ENCODE measurements around the gene RHOV.
A peak's percentile ranks its signal among the peaks of the same experiment; 100 is the strongest.

Gene RHOV, protein sequence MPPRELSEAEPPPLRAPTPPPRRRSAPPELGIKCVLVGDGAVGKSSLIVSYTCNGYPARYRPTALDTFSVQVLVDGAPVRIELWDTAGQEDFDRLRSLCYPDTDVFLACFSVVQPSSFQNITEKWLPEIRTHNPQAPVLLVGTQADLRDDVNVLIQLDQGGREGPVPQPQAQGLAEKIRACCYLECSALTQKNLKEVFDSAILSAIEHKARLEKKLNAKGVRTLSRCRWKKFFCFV
- 0.88 to 1.9 reads per million in 2 donors for total RNA-seq

DNA sequence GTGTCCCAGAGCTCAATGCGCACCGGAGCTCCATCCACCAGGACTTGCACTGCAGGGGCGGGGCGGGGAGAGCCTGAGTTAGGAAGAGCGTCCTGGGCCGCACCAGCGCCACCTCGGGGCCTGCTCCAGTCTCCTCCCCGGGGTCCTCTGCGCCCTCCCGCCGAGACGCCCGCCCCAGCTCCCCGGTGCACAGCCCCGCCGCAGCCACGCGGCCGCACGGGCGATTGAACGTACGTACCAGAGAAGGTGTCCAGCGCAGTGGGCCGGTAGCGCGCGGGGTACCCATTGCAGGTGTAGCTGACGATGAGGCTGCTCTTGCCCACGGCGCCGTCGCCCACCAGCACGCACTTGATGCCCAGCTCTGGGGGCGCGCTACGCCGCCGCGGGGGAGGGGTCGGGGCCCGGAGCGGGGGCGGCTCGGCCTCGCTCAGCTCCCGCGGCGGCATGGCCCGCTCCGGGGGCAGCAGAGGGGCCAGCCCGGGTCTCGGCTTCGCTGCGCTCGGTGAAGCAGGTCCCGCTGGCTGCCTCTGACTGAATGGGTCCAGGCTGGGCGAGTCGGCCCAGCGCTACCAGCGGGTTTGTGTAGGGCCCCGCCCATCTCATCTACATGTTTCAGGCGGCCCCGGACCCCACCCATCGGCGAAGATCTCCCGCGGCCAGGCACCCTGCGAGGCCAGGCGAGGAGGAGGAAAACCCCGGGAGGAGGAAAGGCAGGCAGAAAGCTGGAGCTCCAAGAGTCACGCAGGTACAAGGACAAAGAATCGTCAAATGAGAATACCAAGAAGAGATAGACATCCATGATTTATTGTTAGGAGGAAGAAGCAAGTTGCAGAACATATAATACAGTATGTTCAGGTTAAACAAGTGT, at the start of gene RHOV:
RHOV (minus strand) TSS at position 541 of the 868 bp plus-strand sequence; CDS start at position 446, 95 bp downstream.
- DNase-seq, result peak; percentile 25 to 47 (median 34)

GRCh38 chr15:40923551-40923950, 49.5 kb upstream of the RHOV start:
- DNase-seq, result no peak

DNA sequence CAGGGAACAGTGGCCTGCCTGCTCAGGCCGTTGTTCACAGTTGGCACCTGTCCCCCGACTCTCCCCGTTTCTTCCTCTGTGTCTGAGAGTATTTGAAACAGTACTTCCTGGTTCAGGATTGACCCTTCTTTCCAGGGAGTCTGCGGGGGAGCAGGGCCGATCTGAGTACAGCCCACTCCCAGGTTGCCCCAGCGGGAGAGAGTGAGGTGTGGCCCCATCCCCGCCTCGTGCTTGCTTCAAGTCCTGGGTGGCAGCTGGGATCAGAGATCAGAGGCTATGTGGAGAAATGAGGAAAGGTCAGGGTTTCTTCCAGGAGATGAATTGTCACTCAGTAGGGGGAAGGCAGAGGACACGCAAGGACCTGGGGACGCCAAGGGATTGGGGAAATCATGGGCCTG, 48.6 kb upstream of the RHOV start:
- no peak for DNase-seq

DNA sequence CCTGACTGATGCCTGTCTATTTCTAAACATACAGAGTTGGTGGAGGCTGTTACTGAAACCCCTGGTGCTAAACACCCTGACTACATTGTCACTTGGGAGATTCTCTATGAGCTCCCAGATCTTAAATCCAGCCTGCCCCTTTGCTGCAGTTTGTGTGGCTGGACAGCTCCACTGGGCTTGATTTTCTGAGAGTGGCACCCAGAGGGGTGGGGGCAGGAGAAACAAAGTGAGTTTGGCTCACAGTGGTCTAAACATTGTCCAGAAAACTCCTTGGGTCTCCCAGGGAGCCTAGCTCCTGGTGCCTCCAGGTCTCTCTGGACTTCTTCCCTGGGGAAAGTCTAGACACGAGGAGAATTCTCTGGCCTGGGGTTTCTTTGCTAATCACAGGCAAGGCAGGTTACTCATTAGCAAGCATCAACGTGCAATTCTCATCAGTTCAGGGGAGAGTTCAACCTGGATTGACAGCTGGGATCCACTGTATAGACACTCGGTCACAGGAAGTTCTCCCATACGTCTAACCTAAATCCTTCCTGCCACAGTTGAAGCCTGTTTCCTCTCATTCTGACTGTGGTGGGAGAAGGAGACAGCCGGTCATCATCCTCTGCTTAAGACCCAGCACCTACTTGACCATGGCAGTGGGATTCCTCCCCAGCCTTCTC, 48.0 kb upstream of the RHOV start:
- no peak for DNase-seq

- DNase-seq, result no peak
Observed at GRCh38 chr15:40918799-40919392, 44.9 kb upstream of the RHOV start.

GRCh38 chr15:40918146-40918798, 44.2 kb upstream of the RHOV start:
- DNase-seq, result no peak

DNA sequence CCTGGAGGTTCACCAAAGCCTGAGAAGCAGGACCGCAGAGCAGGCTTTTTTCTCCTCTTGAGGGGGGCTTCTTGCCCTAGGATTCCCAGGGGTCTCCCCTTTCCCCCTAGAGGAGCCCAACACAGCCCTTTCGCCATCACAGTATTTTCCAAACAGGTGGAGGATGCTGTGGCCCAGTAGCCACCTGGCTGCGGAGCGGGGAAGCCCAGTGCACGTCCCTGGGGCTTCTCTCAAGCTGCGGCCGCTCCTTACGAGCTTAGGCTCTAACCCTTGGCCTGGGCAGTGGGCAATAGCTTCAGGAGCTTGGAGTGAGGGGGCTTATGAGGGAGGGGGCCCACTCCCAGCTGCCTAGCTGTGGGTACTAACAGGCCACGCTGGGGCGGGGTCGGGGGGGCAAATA, 43.6 kb upstream of the RHOV start:
- DNase-seq, result no peak

GRCh38 chr15:40915679-40916078, 41.6 kb upstream of the RHOV start:
- DNase-seq, result no peak

- DNase-seq, result no peak
Observed at GRCh38 chr15:40915116-40915661, 41.2 kb upstream of the RHOV start.

DNA sequence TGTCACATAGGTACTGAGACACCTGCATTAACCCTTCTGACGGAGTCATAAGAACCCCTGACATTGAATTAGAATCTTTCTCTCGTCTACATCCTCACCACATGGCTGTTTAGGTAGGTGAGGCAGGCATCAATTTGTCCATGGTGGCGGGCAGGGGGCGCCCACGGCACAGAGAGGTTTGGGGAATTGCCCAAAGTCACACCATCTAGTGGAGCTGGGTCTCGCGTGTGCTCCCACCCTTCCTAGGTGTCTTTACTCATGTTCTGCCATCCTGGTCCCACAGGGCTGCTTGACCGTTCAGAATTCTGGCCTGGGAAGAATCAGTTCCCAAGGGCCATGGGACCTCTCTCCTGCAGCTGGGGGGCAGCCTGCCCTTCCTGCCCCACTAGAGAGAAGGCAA, 40.5 kb upstream of the RHOV start:
- DNase-seq, result no peak

DNA sequence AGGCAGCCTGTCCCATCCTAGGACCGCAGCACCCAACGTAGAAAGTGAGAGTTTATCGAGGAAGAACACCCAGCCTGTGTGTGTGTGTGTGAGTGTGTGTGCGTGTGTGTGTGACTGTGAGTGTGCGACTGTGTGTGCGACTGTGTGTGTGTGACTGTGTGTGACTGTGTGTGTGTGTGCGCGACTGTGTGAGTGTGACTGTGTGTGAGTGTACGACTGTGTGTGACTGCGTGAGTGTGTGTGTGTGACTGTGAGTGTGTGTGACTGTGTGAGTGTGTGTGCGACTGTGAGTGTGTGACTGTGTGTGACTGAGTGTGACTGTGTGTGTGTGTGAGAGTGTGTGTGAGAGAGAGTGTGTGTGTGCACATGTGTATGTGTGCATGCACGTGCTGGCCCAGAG, 40.0 kb upstream of the RHOV start:
- DNase-seq, result no peak

DNA sequence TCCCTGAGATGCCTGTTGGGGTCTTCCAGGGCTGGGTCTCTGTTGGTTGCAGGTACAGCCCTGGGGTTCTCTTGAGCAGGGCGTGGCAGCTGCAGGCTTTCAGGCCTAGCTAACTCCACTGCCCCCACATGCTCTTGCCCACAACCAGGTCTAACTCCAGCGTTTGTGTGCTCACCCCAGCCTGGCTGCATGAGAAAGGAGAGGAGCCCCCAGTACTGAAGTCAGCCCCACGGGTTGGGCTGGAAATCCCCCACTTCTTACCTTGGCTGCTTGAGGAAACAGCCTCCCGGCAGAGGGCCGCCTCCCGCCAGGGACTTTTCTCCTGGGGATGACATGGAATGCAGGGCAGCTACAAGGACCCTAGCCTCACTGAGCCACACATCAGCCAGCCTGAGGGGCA, 38.4 kb upstream of the RHOV start:
- DNase-seq, result no peak

DNA sequence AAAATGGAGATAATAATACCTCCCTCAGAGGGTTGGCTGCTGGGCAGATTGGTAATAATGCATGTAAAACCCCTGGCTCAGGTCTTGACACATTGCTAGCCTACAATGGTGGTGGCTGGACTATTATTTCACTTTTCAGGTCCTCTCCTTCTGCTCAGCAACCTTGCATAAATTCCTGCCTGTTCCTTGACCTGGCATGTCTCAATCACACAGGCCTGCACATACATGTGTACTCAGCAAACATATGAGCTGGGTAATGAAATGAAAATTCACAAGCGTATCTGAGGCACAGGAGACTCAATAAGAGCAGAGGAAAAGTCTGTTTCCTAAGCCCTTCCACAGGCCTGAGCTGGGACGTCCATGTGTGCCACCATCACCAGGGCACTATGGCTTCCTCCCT, 37.7 kb upstream of the RHOV start:
- no peak for DNase-seq

GRCh38 chr15:40911141-40911540, 37.1 kb upstream of the RHOV start:
- DNase-seq, result no peak

DNA sequence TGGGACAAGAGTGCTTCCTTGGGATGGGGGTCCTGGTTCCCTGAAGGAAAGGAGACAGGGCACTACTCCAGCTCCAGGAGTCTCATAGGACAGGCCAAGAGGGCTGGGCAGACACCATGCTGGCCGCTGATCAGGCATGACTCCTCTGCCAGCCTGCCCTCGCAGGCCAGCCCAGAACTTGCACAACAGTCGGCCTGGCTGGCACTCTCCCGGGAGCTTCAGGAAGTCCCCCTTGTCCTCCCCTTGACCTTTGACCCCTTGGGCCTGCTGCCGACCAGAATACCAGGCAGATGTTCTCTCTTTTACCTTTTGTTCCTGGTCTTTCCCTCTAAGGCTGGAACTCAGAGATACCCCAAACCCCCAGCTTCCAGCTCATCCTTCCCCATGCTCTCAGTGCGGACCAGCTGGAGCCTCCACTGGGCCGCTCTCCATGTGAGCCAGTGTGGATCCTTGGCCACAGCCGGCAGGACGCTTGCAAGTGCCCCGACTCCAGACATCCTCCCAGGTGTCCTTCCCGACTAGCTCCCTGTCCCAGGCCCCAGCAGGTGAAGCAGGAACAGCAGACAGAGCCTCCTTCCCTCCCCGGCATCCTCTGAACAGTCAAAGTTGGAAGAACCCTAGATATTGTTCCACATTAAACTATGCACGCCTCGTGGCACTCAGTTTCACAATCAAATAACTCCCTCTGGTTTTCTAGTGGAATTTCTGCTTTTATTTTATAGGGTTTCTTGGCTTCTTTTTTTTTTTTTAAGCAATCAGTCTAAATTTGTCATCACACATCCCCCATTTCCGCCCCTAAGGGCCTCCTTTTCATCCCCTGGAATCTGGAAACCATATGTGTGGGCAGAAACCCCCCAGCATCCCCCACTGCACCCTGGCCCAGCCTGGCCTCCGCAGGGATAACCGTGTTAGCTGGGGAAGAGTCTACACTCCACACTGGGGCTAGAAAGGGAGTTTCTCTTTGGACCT, 35.9 kb upstream of the RHOV start:
- no peak for DNase-seq

GRCh38 chr15:40908095-40908494, 34.1 kb upstream of the RHOV start:
- no peak for DNase-seq

DNA sequence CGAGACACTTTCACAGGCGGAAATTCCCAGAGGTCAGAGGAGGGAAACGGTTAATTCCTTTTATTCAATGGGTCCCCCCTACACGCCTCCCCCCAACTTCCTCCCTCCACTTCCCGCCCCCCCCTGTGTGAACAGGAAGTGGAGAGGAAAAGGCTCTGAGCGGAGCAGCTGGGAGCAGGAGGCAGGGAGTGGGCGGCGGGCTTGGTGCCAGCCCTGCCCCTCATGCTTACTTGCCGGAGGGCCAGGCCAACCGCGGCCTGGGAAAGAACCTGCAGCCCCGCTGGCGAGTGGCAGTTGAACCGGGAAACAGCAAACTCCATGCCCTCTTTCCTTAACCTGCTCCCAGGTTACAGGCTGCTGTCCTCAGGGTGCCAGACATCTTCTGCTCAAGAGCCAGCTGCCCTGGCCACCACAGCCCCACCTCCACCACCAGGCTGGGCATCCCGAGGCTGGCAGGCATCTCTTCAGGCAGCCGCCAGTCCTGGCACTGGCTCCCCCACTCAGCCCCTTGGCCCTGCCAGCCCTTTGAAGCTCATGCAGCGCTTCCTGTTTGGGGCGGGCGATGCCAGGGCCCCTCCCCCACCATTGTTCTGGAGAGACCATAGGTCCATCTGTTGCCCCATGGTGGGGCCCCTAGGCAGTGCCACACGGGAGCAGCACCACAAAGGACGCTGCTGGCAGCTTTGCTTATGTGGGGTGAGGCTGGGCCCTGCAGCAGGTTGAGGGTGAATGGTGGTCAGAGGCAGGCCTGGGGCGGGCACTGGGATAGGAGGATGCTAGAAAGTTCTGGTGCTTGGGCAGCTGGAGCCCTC, 33.2 kb upstream of the RHOV start:
- peak in 3 of 5 experiments; percentile 46 to 86 (median 49) for DNase-seq

DNA sequence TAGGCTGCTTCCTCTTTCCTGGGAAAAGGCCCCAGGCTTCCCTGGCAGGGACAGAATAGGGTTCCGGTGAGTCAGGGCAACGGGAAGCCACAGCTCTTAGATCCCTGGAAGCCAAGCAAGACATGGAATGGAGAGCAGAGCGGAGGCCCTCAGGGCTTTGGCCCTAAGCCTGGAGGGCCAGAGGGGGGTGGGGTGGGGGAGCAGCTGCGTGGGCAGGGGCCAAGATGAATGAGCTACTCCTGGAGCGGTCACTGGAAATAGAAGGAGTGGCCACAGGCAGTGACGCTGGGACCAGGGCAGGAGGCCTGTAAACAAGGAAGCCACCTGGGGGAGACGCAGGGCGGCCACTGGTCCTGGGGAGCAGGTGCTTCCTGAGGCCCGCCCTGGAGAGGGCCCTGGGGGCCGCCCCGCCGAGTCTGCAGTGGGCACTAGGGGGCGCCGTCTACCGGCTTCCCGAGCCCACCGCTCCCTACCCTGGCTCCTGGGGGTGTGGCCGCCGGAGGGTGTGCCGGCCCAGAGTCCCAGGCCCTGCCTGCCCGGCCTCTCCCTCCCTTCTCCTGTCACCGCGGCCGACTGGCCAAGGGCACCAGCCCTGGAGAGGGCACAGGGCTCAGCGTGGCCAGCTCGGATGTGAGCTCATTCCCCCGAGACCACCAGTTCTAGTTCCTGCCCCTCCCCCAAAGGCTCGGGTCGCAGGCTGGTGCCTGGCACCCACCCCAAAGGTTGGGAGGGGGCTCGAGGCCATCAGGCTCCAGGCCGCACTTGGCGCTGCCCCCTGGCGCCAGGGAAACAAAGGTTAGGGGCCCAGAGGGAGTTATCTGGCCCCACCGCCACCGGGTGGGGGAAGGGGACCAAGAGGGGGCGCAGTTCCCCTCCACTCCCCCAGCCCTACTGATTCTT, 32.3 kb upstream of the RHOV start:
- DNase-seq, result peak; percentile 59 to 75 (median 67)

- DNase-seq, result no peak
Observed at GRCh38 chr15:40904552-40905201, 30.6 kb upstream of the RHOV start.

All from T-helper 2 cell (primary cell).